Testis (tissue), 2 donors: ENCODE results near the gene SETD1B.

Source experiments
- POLR2A ChIP-seq: fragments of 450-650 bp; IDR thresholded peaks from one replicate; pipeline ENCODE4 v1.6.1; 2017; ENCODE audit warnings: antibody characterized with exemption, mild to moderate bottlenecking, moderate library complexity
- TF ChIP-seq, protein P1 (sequence below), 3 experiments: fragments of 450-650 bp in 2 of 3; fragments of 200-600 bp in 1 of 3; sonication (generic) in 1 of 3; IDR thresholded peaks; one replicate each; pipeline ENCODE4 v1.5.1; 2016 to 2019; ENCODE audit warnings: antibody characterized with exemption in 3 of 3, mild to moderate bottlenecking in 2 of 3, moderate library complexity in 1 of 3

DNA sequence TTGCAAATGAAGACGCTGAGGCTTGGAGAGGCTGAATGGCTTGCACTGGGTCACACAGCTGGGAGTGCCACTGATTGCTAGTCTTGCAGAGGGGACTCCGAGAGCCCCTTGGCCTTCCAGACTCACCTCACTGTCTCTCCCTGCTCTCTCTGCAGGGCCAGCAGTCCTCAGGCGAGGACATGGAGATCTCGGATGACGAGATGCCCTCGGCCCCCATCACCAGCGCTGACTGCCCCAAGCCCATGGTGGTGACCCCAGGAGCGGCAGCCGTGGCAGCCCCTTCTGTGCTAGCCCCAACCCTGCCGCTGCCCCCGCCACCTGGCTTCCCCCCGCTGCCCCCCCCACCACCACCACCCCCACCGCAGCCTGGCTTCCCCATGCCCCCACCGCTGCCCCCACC, 10.1 kb downstream of the SETD1B start:
- TF ChIP-seq, protein P1, sequence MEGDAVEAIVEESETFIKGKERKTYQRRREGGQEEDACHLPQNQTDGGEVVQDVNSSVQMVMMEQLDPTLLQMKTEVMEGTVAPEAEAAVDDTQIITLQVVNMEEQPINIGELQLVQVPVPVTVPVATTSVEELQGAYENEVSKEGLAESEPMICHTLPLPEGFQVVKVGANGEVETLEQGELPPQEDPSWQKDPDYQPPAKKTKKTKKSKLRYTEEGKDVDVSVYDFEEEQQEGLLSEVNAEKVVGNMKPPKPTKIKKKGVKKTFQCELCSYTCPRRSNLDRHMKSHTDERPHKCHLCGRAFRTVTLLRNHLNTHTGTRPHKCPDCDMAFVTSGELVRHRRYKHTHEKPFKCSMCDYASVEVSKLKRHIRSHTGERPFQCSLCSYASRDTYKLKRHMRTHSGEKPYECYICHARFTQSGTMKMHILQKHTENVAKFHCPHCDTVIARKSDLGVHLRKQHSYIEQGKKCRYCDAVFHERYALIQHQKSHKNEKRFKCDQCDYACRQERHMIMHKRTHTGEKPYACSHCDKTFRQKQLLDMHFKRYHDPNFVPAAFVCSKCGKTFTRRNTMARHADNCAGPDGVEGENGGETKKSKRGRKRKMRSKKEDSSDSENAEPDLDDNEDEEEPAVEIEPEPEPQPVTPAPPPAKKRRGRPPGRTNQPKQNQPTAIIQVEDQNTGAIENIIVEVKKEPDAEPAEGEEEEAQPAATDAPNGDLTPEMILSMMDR (IDR thresholded peaks at IDR 0.05): no peak
- TF ChIP-seq POLR2A: no peak
